GM23338 (cell line): ENCODE data around the gene ABCD3. TPM values are rescaled to one million over a fixed set of nuclear protein-coding genes. Genes with fewer than 3 reads are reported as not detected.
A peak's percentile ranks its signal among the peaks of the same experiment; 100 is the strongest.

Source experiments
- ATAC-seq: fragments of 200-7000 bp; cut with Tn5 transposase; 3 replicates; pipeline ENCODE4 v1.9.1; 2020
- DNase-seq: peaks from one replicate; pipeline ENCODE4 v3.0.0-alpha.2; 2015; ENCODE audit warnings: low spot score
- H2AFZ ChIP-seq: fragments of 200-600 bp; sonication (generic); 2 replicates; pipeline ENCODE4 v1.8.0; 2016; ENCODE audit warnings: antibody characterized with exemption, mild to moderate bottlenecking, moderate library complexity
- H3F3A ChIP-seq: fragments of 200-600 bp; sonication (generic); replicated peaks from 2 replicates; pipeline ENCODE4 v1.8.0; 2017; ENCODE audit warnings: antibody characterized with exemption, mixed run types, low read depth
- H3K27ac ChIP-seq: fragments of 200-600 bp; sonication (generic); 2 replicates; pipeline ENCODE4 v1.6.1; 2016; ENCODE audit warnings: low read depth
- H3K27me3 ChIP-seq: fragments of 200-600 bp; sonication (generic); 2 replicates; pipeline ENCODE4 v1.8.0; 2016; ENCODE audit warnings: mild to moderate bottlenecking, mixed run types, moderate library complexity; ENCODE audit not compliant: insufficient read depth
- H3K36me3 ChIP-seq: fragments of 200-600 bp; sonication (generic); 2 replicates; pipeline ENCODE4 v1.8.0; 2016; ENCODE audit warnings: mild to moderate bottlenecking; ENCODE audit not compliant: insufficient read depth
- H3K4me1 ChIP-seq: fragments of 200-600 bp; sonication (generic); 2 replicates; pipeline ENCODE4 v1.8.0; 2016; ENCODE audit warnings: mild to moderate bottlenecking, moderate library complexity; ENCODE audit not compliant: insufficient read depth
- H3K4me2 ChIP-seq: fragments of 200-600 bp; sonication (generic); 2 replicates; pipeline ENCODE4 v1.7.1; 2017; ENCODE audit warnings: mixed run types
- H3K4me3 ChIP-seq: fragments of 200-600 bp; sonication (generic); 2 replicates; pipeline ENCODE4 v1.6.1; 2016; ENCODE audit warnings: mixed run types
- H3K79me2 ChIP-seq: fragments of 200-600 bp; sonication (generic); replicated peaks from 2 replicates; pipeline ENCODE4 v1.8.0; 2017; ENCODE audit warnings: mild to moderate bottlenecking; ENCODE audit not compliant: insufficient read depth
- H3K9me2 ChIP-seq: fragments of 200-600 bp; sonication (generic); 2 replicates; pipeline ENCODE4 v1.8.0; 2017; ENCODE audit not compliant: insufficient read depth
- H4K20me1 ChIP-seq: fragments of 200-600 bp; sonication (generic); replicated peaks from 2 replicates; pipeline ENCODE4 v1.8.0; 2017; ENCODE audit warnings: mild to moderate bottlenecking; ENCODE audit not compliant: insufficient read depth
- H3K27ac Mint-ChIP-seq: 2 replicates; pipeline ENCODE4 v1.8.0; 2020; ENCODE audit warnings: inconsistent platforms, mild to moderate bottlenecking, moderate library complexity, mixed read lengths
- H3K27me3 Mint-ChIP-seq: 3 replicates; pipeline ENCODE4 v1.8.0; 2022; ENCODE audit warnings: low read depth, mild to moderate bottlenecking, moderate library complexity, mixed read lengths, inconsistent platforms; ENCODE audit not compliant: insufficient read depth, poor library complexity
- H3K36me3 Mint-ChIP-seq: 3 replicates; pipeline ENCODE4 v1.8.0; 2021; ENCODE audit warnings: low read depth, mild to moderate bottlenecking, inconsistent platforms, moderate library complexity, mixed read lengths
- H3K4me1 Mint-ChIP-seq: 3 replicates; pipeline ENCODE4 v1.8.0; 2020; ENCODE audit warnings: mild to moderate bottlenecking, inconsistent platforms, mixed read lengths
- H3K4me3 Mint-ChIP-seq: 3 replicates; pipeline ENCODE4 v1.8.0; 2021; ENCODE audit warnings: moderate library complexity, mild to moderate bottlenecking, inconsistent platforms, mixed read lengths
- H3K9me3 Mint-ChIP-seq: 3 replicates; pipeline ENCODE4 v1.8.0; 2020; ENCODE audit warnings: moderate library complexity, mild to moderate bottlenecking, inconsistent platforms, mixed read lengths
- CREB1 ChIP-seq: fragments of 250-450 bp; sonication (Bioruptor Pico); IDR thresholded peaks from 2 replicates; pipeline ENCODE4 v1.5.0; 2020; ENCODE audit warnings: low read depth, mild to moderate bottlenecking, moderate library complexity
- EZH2 ChIP-seq: fragments of 200-600 bp; sonication (generic); IDR thresholded peaks from one replicate; pipeline ENCODE4 v1.8.0; 2017; ENCODE audit warnings: antibody characterized with exemption, mild to moderate bottlenecking, low read depth; ENCODE audit not compliant: unreplicated experiment
- EZH2phosphoT487 ChIP-seq: fragments of 200-600 bp; sonication (generic); IDR thresholded peaks from one replicate; pipeline ENCODE4 v1.8.1; 2018; ENCODE audit warnings: antibody characterized with exemption; ENCODE audit not compliant: unreplicated experiment
- JUNB ChIP-seq: IDR thresholded peaks from one replicate; pipeline ENCODE4 v1.6.1; 2016; ENCODE audit warnings: antibody characterized with exemption; ENCODE audit not compliant: unreplicated experiment
- NANOG ChIP-seq: IDR thresholded peaks from 2 replicates; pipeline ENCODE4 v1.6.1; 2016; ENCODE audit warnings: antibody characterized with exemption, borderline replicate concordance
- POLR2AphosphoS5 ChIP-seq: IDR thresholded peaks from 2 replicates; pipeline ENCODE4 v1.6.1; 2016; ENCODE audit warnings: antibody characterized with exemption, low read depth
- STAT1 ChIP-seq: IDR thresholded peaks from one replicate; pipeline ENCODE4 v1.6.1; 2016; ENCODE audit warnings: antibody characterized with exemption; ENCODE audit not compliant: unreplicated experiment
- ZNF114 ChIP-seq: fragments of 250-450 bp; sonication (Bioruptor Pico); IDR thresholded peaks from 2 replicates; pipeline ENCODE4 v1.5.0; 2020; ENCODE audit warnings: mild to moderate bottlenecking, moderate library complexity
- ZNF331 ChIP-seq: fragments of 250-450 bp; sonication (Bioruptor Pico); IDR thresholded peaks from 2 replicates; pipeline ENCODE4 v1.5.0; 2020; ENCODE audit warnings: low read depth, mild to moderate bottlenecking, moderate library complexity
- polyA plus RNA-seq: library from polyadenylated mRNA; unstranded; fragments of >200 nt; fragmentation: Nextera tagmentation; extraction: Ambion mirVana; gene quantifications from 2 replicates; pipeline ENCODE4 v1.2.1, GENCODE V29; 2016
- total RNA-seq: library from RNA; depleted of rRNA; stranded (reverse); fragments of >200 nt; shearing (Covaris generic); gene quantifications from 2 replicates; pipeline ENCODE4 v1.2.3, GENCODE V29; 2014
- TF ChIP-seq, protein P1 (sequence below): IDR thresholded peaks from one replicate; pipeline ENCODE4 v1.6.1; 2018; ENCODE audit warnings: antibody characterized with exemption; ENCODE audit not compliant: unreplicated experiment
- TF ChIP-seq, protein P2 (sequence below): IDR thresholded peaks from 2 replicates; pipeline ENCODE4 v1.6.1; 2016; ENCODE audit warnings: antibody characterized with exemption
- TF ChIP-seq, protein P3 (sequence below), 2 experiments: fragments of 200-600 bp in 1 of 2; sonication (generic) in 1 of 2; conservative IDR thresholded peaks; 2 replicates each; pipeline versions ENCODE4 v1.5.1 to v1.6.1; 2016 to 2017; ENCODE audit warnings: antibody characterized with exemption in 2 of 2, low read depth in 2 of 2, mild to moderate bottlenecking in 2 of 2, moderate library complexity in 1 of 2

ABCD3 gene
- total and polyA plus RNA-seq, 2 experiments from 2014 or later: 12.3 to 24.0 TPM

DNA sequence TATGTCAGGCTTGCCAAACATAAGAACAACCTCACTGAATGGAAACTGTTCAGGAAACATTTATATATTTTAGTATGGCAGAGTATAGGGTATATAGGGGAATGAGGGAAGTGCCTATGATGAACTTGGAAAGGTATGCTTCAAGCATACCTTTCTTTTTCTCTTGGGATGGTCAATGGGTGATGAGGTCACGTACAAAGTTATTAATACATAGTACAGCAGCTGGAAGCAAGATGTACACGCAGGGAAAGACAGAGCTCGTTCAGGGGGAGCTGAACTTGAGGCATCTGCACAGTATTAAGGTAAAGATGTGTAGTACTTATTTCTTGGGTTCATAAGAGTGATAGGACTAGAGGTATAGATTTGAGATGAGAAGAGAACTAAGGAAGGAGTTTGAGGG is 61.5 kb downstream of the ABCD3 start:
- no peaks in the 10 kb centered on the region for H3K79me2 ChIP-seq
- no peak overlapping the region for H2AFZ ChIP-seq
- Mint-ChIP-seq H3K27ac (no peak overlapping the region), H3K4me3 (no peak overlapping the region), H3K4me1 (peaks cover 2% of the 10 kb centered on the region; the same call in 1 of the 3 replicates), H3K27me3 (no peaks in the 10 kb centered on the region), H3K9me3 (no peaks in the 10 kb centered on the region), H3K36me3 (peaks cover 9% of the 10 kb centered on the region; the same call in 2 of the 3 replicates)
- no peaks in the 10 kb centered on the region for H4K20me1 ChIP-seq
- ATAC-seq: no peak
- no peaks in the 10 kb centered on the region for H3K27me3 ChIP-seq
- H3K27ac ChIP-seq: no peak overlapping the region
- TF ChIP-seq, protein P1, sequence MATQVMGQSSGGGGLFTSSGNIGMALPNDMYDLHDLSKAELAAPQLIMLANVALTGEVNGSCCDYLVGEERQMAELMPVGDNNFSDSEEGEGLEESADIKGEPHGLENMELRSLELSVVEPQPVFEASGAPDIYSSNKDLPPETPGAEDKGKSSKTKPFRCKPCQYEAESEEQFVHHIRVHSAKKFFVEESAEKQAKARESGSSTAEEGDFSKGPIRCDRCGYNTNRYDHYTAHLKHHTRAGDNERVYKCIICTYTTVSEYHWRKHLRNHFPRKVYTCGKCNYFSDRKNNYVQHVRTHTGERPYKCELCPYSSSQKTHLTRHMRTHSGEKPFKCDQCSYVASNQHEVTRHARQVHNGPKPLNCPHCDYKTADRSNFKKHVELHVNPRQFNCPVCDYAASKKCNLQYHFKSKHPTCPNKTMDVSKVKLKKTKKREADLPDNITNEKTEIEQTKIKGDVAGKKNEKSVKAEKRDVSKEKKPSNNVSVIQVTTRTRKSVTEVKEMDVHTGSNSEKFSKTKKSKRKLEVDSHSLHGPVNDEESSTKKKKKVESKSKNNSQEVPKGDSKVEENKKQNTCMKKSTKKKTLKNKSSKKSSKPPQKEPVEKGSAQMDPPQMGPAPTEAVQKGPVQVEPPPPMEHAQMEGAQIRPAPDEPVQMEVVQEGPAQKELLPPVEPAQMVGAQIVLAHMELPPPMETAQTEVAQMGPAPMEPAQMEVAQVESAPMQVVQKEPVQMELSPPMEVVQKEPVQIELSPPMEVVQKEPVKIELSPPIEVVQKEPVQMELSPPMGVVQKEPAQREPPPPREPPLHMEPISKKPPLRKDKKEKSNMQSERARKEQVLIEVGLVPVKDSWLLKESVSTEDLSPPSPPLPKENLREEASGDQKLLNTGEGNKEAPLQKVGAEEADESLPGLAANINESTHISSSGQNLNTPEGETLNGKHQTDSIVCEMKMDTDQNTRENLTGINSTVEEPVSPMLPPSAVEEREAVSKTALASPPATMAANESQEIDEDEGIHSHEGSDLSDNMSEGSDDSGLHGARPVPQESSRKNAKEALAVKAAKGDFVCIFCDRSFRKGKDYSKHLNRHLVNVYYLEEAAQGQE: no peak
- TF ChIP-seq, protein P2, sequence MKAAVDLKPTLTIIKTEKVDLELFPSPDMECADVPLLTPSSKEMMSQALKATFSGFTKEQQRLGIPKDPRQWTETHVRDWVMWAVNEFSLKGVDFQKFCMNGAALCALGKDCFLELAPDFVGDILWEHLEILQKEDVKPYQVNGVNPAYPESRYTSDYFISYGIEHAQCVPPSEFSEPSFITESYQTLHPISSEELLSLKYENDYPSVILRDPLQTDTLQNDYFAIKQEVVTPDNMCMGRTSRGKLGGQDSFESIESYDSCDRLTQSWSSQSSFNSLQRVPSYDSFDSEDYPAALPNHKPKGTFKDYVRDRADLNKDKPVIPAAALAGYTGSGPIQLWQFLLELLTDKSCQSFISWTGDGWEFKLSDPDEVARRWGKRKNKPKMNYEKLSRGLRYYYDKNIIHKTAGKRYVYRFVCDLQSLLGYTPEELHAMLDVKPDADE: no peak
- TF ChIP-seq STAT1: no peak
- no peak for TF ChIP-seq POLR2AphosphoS5
- no peak for TF ChIP-seq NANOG
- no peak for TF ChIP-seq CREB1
- no peak for TF ChIP-seq JUNB
- TF ChIP-seq EZH2phosphoT487: no peak
- TF ChIP-seq ZNF331: no peak
- TF ChIP-seq EZH2: no peak
- no peaks in the 10 kb centered on the region for H3F3A ChIP-seq
- H3K36me3 ChIP-seq: no peaks in the 10 kb centered on the region
- no peaks in the 10 kb centered on the region for H3K4me1 ChIP-seq
- H3K4me3 ChIP-seq: no peak overlapping the region
- DNase-seq: no peak
- no peak overlapping the region for H3K4me2 ChIP-seq
- no peaks in the 10 kb centered on the region for H3K9me2 ChIP-seq

DNA sequence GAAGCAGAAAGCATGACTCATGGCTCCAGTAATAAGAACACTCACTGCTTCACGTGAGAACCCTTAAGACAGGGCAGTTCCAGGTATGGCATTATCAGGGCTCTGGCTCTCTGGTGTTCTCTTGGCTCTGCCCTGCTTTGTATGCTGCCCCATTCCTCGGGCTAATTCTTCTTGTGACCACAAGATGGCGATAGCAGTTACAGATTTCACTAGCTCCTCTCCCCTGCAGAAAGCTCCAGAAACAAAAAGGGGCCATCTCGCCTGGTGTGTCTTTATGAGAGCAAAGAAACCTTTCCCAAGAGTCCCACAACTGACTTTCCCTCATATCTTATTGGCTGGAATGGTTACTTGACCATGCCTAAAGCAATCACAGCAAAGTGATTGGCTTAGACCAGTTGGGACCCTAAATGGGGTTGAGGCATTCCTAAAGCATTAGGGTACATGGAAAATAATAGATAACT is 63.3 kb downstream of the ABCD3 start:
- H3K4me3 Mint-ChIP-seq: no peak overlapping the region
- ATAC-seq (peak; percentile 98), DNase-seq (peak; percentile 88)
- peaks cover 9% of the 10 kb centered on the region; the same call in 2 of the 3 replicates for H3K36me3 Mint-ChIP-seq
- Histone ChIP-seq H3K4me1 (no peaks in the 10 kb centered on the region), H3K4me3 (no peak overlapping the region), H3K27me3 (no peaks in the 10 kb centered on the region), H2AFZ (no peak overlapping the region), H3K4me2 (no peak overlapping the region), H3F3A (no peaks in the 10 kb centered on the region), H4K20me1 (no peaks in the 10 kb centered on the region), H3K27ac (no peak overlapping the region), H3K79me2 (no peaks in the 10 kb centered on the region), H3K9me2 (no peaks in the 10 kb centered on the region), H3K36me3 (no peaks in the 10 kb centered on the region)
- TF ChIP-seq, protein P3, sequence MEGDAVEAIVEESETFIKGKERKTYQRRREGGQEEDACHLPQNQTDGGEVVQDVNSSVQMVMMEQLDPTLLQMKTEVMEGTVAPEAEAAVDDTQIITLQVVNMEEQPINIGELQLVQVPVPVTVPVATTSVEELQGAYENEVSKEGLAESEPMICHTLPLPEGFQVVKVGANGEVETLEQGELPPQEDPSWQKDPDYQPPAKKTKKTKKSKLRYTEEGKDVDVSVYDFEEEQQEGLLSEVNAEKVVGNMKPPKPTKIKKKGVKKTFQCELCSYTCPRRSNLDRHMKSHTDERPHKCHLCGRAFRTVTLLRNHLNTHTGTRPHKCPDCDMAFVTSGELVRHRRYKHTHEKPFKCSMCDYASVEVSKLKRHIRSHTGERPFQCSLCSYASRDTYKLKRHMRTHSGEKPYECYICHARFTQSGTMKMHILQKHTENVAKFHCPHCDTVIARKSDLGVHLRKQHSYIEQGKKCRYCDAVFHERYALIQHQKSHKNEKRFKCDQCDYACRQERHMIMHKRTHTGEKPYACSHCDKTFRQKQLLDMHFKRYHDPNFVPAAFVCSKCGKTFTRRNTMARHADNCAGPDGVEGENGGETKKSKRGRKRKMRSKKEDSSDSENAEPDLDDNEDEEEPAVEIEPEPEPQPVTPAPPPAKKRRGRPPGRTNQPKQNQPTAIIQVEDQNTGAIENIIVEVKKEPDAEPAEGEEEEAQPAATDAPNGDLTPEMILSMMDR (conservative IDR thresholded peaks at IDR 0.05; ENCODE audit: low read depth in 2 of 2): peak; percentile 83 to 90
- no peak for TF ChIP-seq ZNF114 (CRISPR knock-in tag)
- H3K4me1 Mint-ChIP-seq: peaks cover 3% of the 10 kb centered on the region; the same call in 2 of the 3 replicates
- no peaks in the 10 kb centered on the region for H3K9me3 Mint-ChIP-seq
- H3K27ac Mint-ChIP-seq: no peak overlapping the region
- H3K27me3 Mint-ChIP-seq: no peaks in the 10 kb centered on the region
